HG03378 (cell line): Measurements from ENCODE around the gene DYNAP.

Experiments
- ATAC-seq: cut with Tn5 transposase; IDR thresholded peaks from one replicate; pipeline ENCODE4 v1.9.1; 2021; ENCODE audit warnings: mild to moderate bottlenecking, moderate library complexity; ENCODE audit not compliant: unreplicated experiment

Gene DYNAP

GRCh38 chr18:54590945-54591344 lies at the start of gene DYNAP:
Gene DYNAP (plus strand): TSS chr18:54591245. CDS start chr18:54591283, 38 bp downstream.
- ATAC-seq: no peak

DNA sequence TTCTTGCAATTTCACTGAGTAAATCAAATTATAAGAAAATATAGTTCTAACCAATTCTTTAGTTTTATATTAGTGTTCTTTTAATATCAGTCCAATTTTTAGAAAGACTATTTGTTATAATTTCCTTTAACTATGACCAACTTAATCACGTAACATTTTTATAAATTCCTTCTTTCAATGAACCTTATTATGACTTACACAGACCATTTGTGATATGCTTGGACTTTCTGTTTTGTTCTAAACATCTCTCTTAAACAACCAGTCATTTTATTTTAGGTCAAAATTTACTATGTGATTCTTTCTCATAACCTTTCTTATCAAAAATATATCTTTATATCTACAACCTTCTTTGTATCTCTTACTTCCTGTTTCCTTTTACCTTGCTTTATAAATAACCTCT lies 39.5 kb upstream of the DYNAP start:
- ATAC-seq: no peak

DNA sequence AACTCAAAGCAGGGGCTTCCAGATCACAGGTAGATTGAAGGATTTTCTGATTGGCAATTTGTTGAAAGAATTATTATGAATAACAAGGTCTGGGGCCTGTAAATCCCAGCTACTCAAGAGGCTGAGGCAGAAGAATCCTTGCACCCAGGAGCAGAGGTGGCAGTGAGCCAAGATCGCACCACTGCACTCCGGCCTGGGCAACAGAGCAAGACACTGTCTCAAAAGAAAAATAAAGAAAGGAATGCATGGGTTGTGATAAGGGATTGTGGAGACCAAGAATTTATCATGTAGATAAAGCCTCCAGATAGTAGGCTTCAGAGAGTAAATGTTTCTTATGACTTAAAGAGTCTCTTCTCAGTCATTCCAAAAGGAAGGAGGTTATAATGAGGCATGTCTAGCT lies 35.8 kb upstream of the DYNAP start:
- ATAC-seq: no peak

GRCh38 chr18:54555996-54556395 lies 35.0 kb upstream of the DYNAP start:
- ATAC-seq: no peak

DNA sequence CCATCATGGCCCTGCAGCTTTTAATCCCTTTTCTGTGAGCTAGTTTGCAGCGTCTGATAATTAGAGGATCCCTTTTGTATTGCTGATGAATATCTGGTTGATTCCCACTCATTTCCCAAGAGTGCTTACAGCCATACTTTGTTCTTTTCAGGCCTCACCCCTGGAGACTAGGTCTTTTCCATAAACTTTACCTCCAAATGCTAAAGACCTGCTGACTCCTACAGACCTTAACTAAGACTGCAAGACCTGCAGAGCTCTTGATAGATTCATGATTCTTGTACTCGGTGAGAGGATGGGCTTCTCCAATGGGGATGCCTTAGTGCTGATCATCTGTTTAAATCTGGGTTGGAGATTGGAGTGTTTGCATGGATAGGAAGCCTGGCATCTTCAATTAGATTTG lies 33.1 kb upstream of the DYNAP start:
- no peak for ATAC-seq

GRCh38 chr18:54558609-54559585 lies 32.1 kb upstream of the DYNAP start:
- no peak for ATAC-seq

GRCh38 chr18:54561706-54562267 lies 29.3 kb upstream of the DYNAP start:
- no peak for ATAC-seq

GRCh38 chr18:54580202-54580729 lies 10.8 kb upstream of the DYNAP start:
- no peak for ATAC-seq

- ATAC-seq: no peak
Observed at GRCh38 chr18:54584065-54584464, 7.0 kb upstream of the DYNAP start.

- ATAC-seq: no peak
Observed at GRCh38 chr18:54585743-54586142, 5.3 kb upstream of the DYNAP start.

GRCh38 chr18:54604211-54604610 lies 13.2 kb downstream of the DYNAP start:
- ATAC-seq: no peak

- ATAC-seq: no peak
Observed at GRCh38 chr18:54606835-54607212, 15.8 kb downstream of the DYNAP start.

- no peak for ATAC-seq
Observed at GRCh38 chr18:54607213-54608027, 16.4 kb downstream of the DYNAP start.

- no peak for ATAC-seq
Observed at GRCh38 chr18:54608028-54608642, 17.1 kb downstream of the DYNAP start.

GRCh38 chr18:54611816-54612215 lies 20.8 kb downstream of the DYNAP start:
- no peak for ATAC-seq

GRCh38 chr18:54612237-54612636 lies 21.2 kb downstream of the DYNAP start:
- no peak for ATAC-seq

GRCh38 chr18:54613174-54613573 lies 22.1 kb downstream of the DYNAP start:
- ATAC-seq: no peak

DNA sequence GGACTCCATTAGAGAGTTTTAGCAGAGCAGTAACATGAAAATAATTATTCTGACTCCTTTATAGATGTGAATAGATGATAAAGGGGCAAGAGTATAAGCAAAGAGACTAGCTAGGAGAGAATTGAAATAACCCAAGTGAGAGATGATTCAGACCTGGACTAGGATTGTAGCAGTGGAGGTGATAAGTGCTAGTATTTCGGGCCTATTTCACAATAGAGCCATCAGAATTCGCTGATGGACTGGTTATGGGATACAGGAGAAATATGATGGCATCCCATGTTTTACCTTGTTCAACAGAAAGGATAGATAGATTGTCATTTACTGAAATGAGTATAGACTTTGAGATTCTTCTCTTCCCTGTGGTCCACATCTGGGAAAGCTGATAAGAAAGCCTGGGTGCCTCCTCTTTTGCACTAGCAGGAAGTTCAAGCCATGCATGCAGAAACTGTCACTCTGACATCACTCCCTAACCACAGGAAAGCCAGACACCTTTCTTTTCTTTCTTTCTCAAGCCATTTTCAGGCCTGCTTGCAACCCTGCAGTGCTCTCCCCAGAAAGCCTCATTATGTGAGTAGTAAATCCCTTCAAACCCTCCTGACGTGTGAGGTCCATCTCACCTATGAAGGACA lies 25.3 kb downstream of the DYNAP start:
- ATAC-seq: peak; percentile 87

GRCh38 chr18:54622084-54622483 lies 31.0 kb downstream of the DYNAP start:
- ATAC-seq: no peak

DNA sequence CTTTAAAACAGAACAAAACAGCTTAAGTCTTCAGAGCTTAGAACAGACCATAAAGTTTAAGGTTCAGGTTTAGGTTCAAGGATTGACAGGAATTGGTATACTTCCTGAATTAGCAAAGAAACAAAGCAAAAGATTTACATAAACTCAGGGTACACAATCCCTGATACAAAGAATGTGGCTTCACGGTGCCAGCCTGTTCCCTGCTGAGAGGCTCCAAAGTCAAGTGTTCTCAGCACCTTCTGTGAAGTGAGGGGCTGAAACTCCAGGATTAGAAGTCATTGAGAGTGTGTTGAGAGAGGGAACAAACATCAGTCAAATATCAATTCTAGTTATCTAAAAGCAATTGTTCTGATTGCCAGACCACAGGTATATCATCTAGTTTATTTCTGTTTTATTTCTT lies 35.7 kb downstream of the DYNAP start:
- ATAC-seq: no peak
